Suppressor macrophage treated with lipopolysaccharide for 4 hours (primary cell): ENCODE results near the gene FGD4.

ENCODE experiments used
- DNase-seq: peaks from one replicate; pipeline ENCODE4 v3.0.0-alpha.2; 2020

The FGD4 gene

GRCh38 chr12:32460638-32461037, 61.3 kb downstream of the FGD4 start:
- DNase-seq = no peak

GRCh38 chr12:32462908-32463307, 63.5 kb downstream of the FGD4 start:
- no peak for DNase-seq

- no peak for DNase-seq
These were observed 66.8 kb downstream of the FGD4 start for GRCh38 chr12:32466187-32466586.

- DNase-seq = no peak
These were observed 67.8 kb downstream of the FGD4 start for GRCh38 chr12:32466986-32467711.

GRCh38 chr12:32467959-32468863, 68.9 kb downstream of the FGD4 start:
- no peak for DNase-seq

GRCh38 chr12:32470936-32471470, 71.6 kb downstream of the FGD4 start:
- DNase-seq = no peak

GRCh38 chr12:32471591-32472001, 72.2 kb downstream of the FGD4 start:
- no peak for DNase-seq

GRCh38 chr12:32475724-32476123, 76.4 kb downstream of the FGD4 start:
- DNase-seq = no peak

GRCh38 chr12:32476446-32476845, 77.1 kb downstream of the FGD4 start:
- DNase-seq = no peak

- no peak for DNase-seq
These were observed 78.4 kb downstream of the FGD4 start for GRCh38 chr12:32477714-32478113.

GRCh38 chr12:32478166-32478565, 78.8 kb downstream of the FGD4 start:
- no peak for DNase-seq

- DNase-seq = no peak
These were observed 79.7 kb downstream of the FGD4 start for GRCh38 chr12:32478858-32479725.

GRCh38 chr12:32482226-32482625, 82.9 kb downstream of the FGD4 start:
- DNase-seq = peak; percentile 86

- peak; percentile 79 for DNase-seq
These were observed 84.1 kb downstream of the FGD4 start for GRCh38 chr12:32483499-32483898.

- no peak for DNase-seq
These were observed 84.6 kb downstream of the FGD4 start for GRCh38 chr12:32483993-32484392.

- DNase-seq = peak; percentile 53
These were observed 86.8 kb downstream of the FGD4 start for GRCh38 chr12:32486158-32486557.

GRCh38 chr12:32488132-32488531, 88.8 kb downstream of the FGD4 start:
- no peak for DNase-seq

GRCh38 chr12:32489070-32489469, 89.7 kb downstream of the FGD4 start:
- DNase-seq = no peak

- DNase-seq = no peak
These were observed 91.4 kb downstream of the FGD4 start for GRCh38 chr12:32490801-32491200.

- no peak for DNase-seq
These were observed 93.9 kb downstream of the FGD4 start for GRCh38 chr12:32493282-32493681.

- DNase-seq = no peak
These were observed 95.3 kb downstream of the FGD4 start for GRCh38 chr12:32494656-32495055.

- DNase-seq = no peak
These were observed 97.6 kb downstream of the FGD4 start for GRCh38 chr12:32496946-32497345.

- DNase-seq = no peak
These were observed 98.5 kb downstream of the FGD4 start for GRCh38 chr12:32497864-32498263.
